ENCODE measurements around the gene RETREG3.
A peak's percentile ranks its signal among the peaks of the same experiment; 100 is the strongest.
"Not testable (repeated sequence)": the region's sequence is repeated elsewhere in the genome, so short reads cannot be mapped to it uniquely, and the experiment has no call there.

Gene RETREG3

GRCh38 chr17:42617956-42618431, 8.8 kb upstream of the RETREG3 start:
- Histone ChIP-seq H3K27me3 (no peaks in the 10 kb centered on the region), H3K27ac (no peak overlapping the region), H3K9me3 (no peaks in the 10 kb centered on the region), H3K4me1 (ENCODE audit: control insufficient read depth in 1 of 2, insufficient read depth in 1 of 2, low read depth in 1 of 2, low read length in 1 of 2) (no peaks in the 10 kb centered on the region), H3K36me3 (peaks cover 23% of the 10 kb centered on the region), H3K4me3 (ENCODE audit: low read depth in 1 of 2, low read length in 1 of 2) (no peak overlapping the region)
- no peak for TF ChIP-seq CTCF (IDR thresholded peaks at IDR 0.05)

- no peak for TF ChIP-seq CTCF (IDR thresholded peaks at IDR 0.05)
- Histone ChIP-seq H3K4me3 (ENCODE audit: low read depth in 1 of 2, low read length in 1 of 2) (no peak overlapping the region), H3K27me3 (no peaks in the 10 kb centered on the region), H3K9me3 (no peaks in the 10 kb centered on the region), H3K27ac (no peak overlapping the region), H3K4me1 (ENCODE audit: control insufficient read depth in 1 of 2, insufficient read depth in 1 of 2, low read depth in 1 of 2, low read length in 1 of 2) (peaks cover 10 to 15% of the 10 kb centered on the region in 2 experiments), H3K36me3 (peaks cover 33% of the 10 kb centered on the region)
Observed at GRCh38 chr17:42613699-42614295, 4.6 kb upstream of the RETREG3 start.

- no peak overlapping the region for H3K4me3 ChIP-seq (ENCODE audit: low read depth in 1 of 2, low read length in 1 of 2)
- H3K9me3 ChIP-seq, result no peaks in the 10 kb centered on the region
- H3K36me3 ChIP-seq, result peaks cover 33% of the 10 kb centered on the region
- TF ChIP-seq CTCF (IDR thresholded peaks at IDR 0.05), result no peak
- no peaks in the 10 kb centered on the region for H3K27me3 ChIP-seq
- peaks cover 27 to 33% of the 10 kb centered on the region in 2 experiments for H3K4me1 ChIP-seq (ENCODE audit: control insufficient read depth in 1 of 2, insufficient read depth in 1 of 2, low read depth in 1 of 2, low read length in 1 of 2)
- H3K27ac ChIP-seq, result no peak overlapping the region
Observed at GRCh38 chr17:42612013-42612412, 2.8 kb upstream of the RETREG3 start.

GRCh38 chr17:42609814-42610801, 934 bp upstream of the RETREG3 start:
- H3K4me3 ChIP-seq (ENCODE audit: low read depth in 1 of 2, low read length in 1 of 2), result peak overlapping the region; percentile 86 to 96
- H3K9me3 ChIP-seq, H3K27me3 ChIP-seq: not testable (repeated sequence)
- H3K4me1 ChIP-seq (ENCODE audit: control insufficient read depth in 1 of 2, insufficient read depth in 1 of 2, low read depth in 1 of 2, low read length in 1 of 2), result peaks cover 32 to 39% of the 10 kb centered on the region in 2 experiments
- H3K27ac ChIP-seq, result peak overlapping the region; percentile 94
- peaks cover 28% of the 10 kb centered on the region for H3K36me3 ChIP-seq

GRCh38 chr17:42608305-42609181, 631 bp downstream of the RETREG3 start:
- H3K9me3 ChIP-seq, result no peaks in the 10 kb centered on the region
- peaks cover 32 to 39% of the 10 kb centered on the region in 2 experiments for H3K4me1 ChIP-seq (ENCODE audit: control insufficient read depth in 1 of 2, insufficient read depth in 1 of 2, low read depth in 1 of 2, low read length in 1 of 2)
- H3K4me3 ChIP-seq (ENCODE audit: low read depth in 1 of 2, low read length in 1 of 2), result peak overlapping the region; percentile 86 to 96
- peak overlapping the region; percentile 94 for H3K27ac ChIP-seq
- TF ChIP-seq CTCF (IDR thresholded peaks at IDR 0.05), result no peak
- no peaks in the 10 kb centered on the region for H3K27me3 ChIP-seq
- peaks cover 15% of the 10 kb centered on the region for H3K36me3 ChIP-seq
